HEK293 (cell line): ENCODE measurements around the gene SHOC2.

Experiments used
- CTCF ChIA-PET: fragments of 350-600 bp; formaldehyde crosslinking; extraction: SDS; loops from one replicate; lab custom pipeline; 2021; ENCODE audit warnings: antibody characterized with exemption; lab: Yijun Ruan, JAX
- POLR2A ChIA-PET: fragments of 300-600 bp; formaldehyde crosslinking; extraction: SDS; loops from one replicate; lab custom pipeline; 2020; ENCODE audit warnings: antibody characterized with exemption, inconsistent platforms; lab: Yijun Ruan, JAX
- H3K27ac ChIP-seq: fragments of 200-500 bp; sonication (Bioruptor generic); 2 replicates; pipeline ENCODE4 v1.5.1; 2014; ENCODE audit warnings: low read depth, low read length, control low read depth, inconsistent platforms; ENCODE audit errors: extremely low read depth
- H3K36me3 ChIP-seq, 2 experiments: fragments of 200-500 bp in 1 of 2; sonication (Bioruptor generic) in 1 of 2; 1 replicate in 1 of 2; 2 replicates in 1 of 2; pipeline ENCODE4 v1.5.1; 2014 to 2017; ENCODE audit warnings: inconsistent platforms in 2 of 2, low read length in 2 of 2; ENCODE audit not compliant: control insufficient read depth in 2 of 2, insufficient read depth in 1 of 2
- H3K4me1 ChIP-seq: fragments of 200-500 bp; sonication (Bioruptor generic); 2 replicates; pipeline ENCODE4 v1.5.1; 2014; ENCODE audit warnings: mild to moderate bottlenecking, low read length, inconsistent platforms; ENCODE audit not compliant: control insufficient read depth, insufficient read depth
- H3K4me3 ChIP-seq: 2 replicates; pipeline ENCODE4 v1.5.1; 2011; ENCODE audit warnings: low read depth, mild to moderate bottlenecking, control low read depth, low read length, moderate library complexity
- H3K9me3 ChIP-seq: fragments of 200-500 bp; sonication (Bioruptor generic); 2 replicates; pipeline ENCODE4 v1.5.1; 2014; ENCODE audit warnings: low read depth, low read length, inconsistent platforms; ENCODE audit not compliant: control insufficient read depth, insufficient read depth
- AEBP2 ChIP-seq: fragments of 450-650 bp; formaldehyde crosslinking; IDR thresholded peaks from 2 replicates; pipeline ENCODE4 v1.5.1; 2016; ENCODE audit warnings: missing biosample characterization, missing genetic modification characterization, borderline replicate concordance
- EGR2 ChIP-seq: fragments of 450-650 bp; formaldehyde crosslinking; IDR thresholded peaks from 2 replicates; pipeline ENCODE4 v1.5.1; 2016; ENCODE audit warnings: low read depth, missing biosample characterization, missing genetic modification characterization
- FEZF1 ChIP-seq: fragments of 450-650 bp; formaldehyde crosslinking; IDR thresholded peaks from 2 replicates; pipeline ENCODE4 v1.5.1; 2016; ENCODE audit warnings: missing biosample characterization, missing genetic modification characterization
- IKZF3 ChIP-seq: fragments of 450-650 bp; IDR thresholded peaks from 2 replicates; pipeline ENCODE4 v1.5.0; 2018; ENCODE audit warnings: missing biosample characterization, mild to moderate bottlenecking, missing genetic modification characterization, moderate library complexity
- PRDM2 ChIP-seq: fragments of 450-650 bp; formaldehyde crosslinking; IDR thresholded peaks from 2 replicates; pipeline ENCODE4 v1.5.1; 2016; ENCODE audit warnings: missing biosample characterization, missing genetic modification characterization, borderline replicate concordance
- ZFP41 ChIP-seq: fragments of 450-650 bp; formaldehyde crosslinking; IDR thresholded peaks from 2 replicates; pipeline ENCODE4 v1.5.1; 2016; ENCODE audit warnings: missing biosample characterization, missing genetic modification characterization, borderline replicate concordance
- ZNF174 ChIP-seq: fragments of 450-650 bp; formaldehyde crosslinking; IDR thresholded peaks from 2 replicates; pipeline ENCODE4 v1.5.0; 2017; ENCODE audit warnings: missing biosample characterization, mild to moderate bottlenecking, missing genetic modification characterization
- ZNF214 ChIP-seq: fragments of 450-650 bp; formaldehyde crosslinking; IDR thresholded peaks from 2 replicates; pipeline ENCODE4 v1.5.1; 2017; ENCODE audit warnings: missing biosample characterization, mild to moderate bottlenecking, missing genetic modification characterization, borderline replicate concordance
- ZNF280D ChIP-seq: fragments of 450-650 bp; formaldehyde crosslinking; IDR thresholded peaks from 2 replicates; pipeline ENCODE4 v1.5.1; 2016; ENCODE audit warnings: missing biosample characterization, missing genetic modification characterization
- ZNF350 ChIP-seq: fragments of 450-650 bp; formaldehyde crosslinking; IDR thresholded peaks from 2 replicates; pipeline ENCODE4 v1.5.0; 2017; ENCODE audit warnings: missing biosample characterization, mild to moderate bottlenecking, missing genetic modification characterization
- ZNF366 ChIP-seq: fragments of 450-650 bp; formaldehyde crosslinking; conservative IDR thresholded peaks from 2 replicates; pipeline ENCODE4 v1.5.1; 2016; ENCODE audit warnings: missing biosample characterization, missing genetic modification characterization
- ZNF37A ChIP-seq: fragments of 450-650 bp; IDR thresholded peaks from 2 replicates; pipeline ENCODE4 v1.5.1; 2018; ENCODE audit warnings: missing biosample characterization, missing genetic modification characterization
- ZNF473 ChIP-seq: fragments of 450-650 bp; formaldehyde crosslinking; IDR thresholded peaks from 2 replicates; pipeline ENCODE4 v1.5.1; 2017; ENCODE audit warnings: missing biosample characterization, missing genetic modification characterization
- ZNF548 ChIP-seq: fragments of 450-650 bp; formaldehyde crosslinking; IDR thresholded peaks from 2 replicates; pipeline ENCODE4 v1.5.1; 2016; ENCODE audit warnings: missing biosample characterization, missing genetic modification characterization
- ZNF623 ChIP-seq: fragments of 450-650 bp; formaldehyde crosslinking; IDR thresholded peaks from 2 replicates; pipeline ENCODE4 v1.5.1; 2016; ENCODE audit warnings: missing biosample characterization, missing genetic modification characterization
- ZNF670 ChIP-seq: fragments of 450-650 bp; formaldehyde crosslinking; IDR thresholded peaks from 2 replicates; pipeline ENCODE4 v1.5.1; 2016; ENCODE audit warnings: missing biosample characterization, missing genetic modification characterization, low read depth
- ZNF785 ChIP-seq: fragments of 450-650 bp; formaldehyde crosslinking; IDR thresholded peaks from 2 replicates; pipeline ENCODE4 v1.5.1; 2016; ENCODE audit warnings: missing biosample characterization, missing genetic modification characterization
- ZNF843 ChIP-seq: fragments of 450-650 bp; formaldehyde crosslinking; IDR thresholded peaks from 2 replicates; pipeline ENCODE4 v1.5.1; 2016; ENCODE audit warnings: missing biosample characterization, missing genetic modification characterization
- ZSCAN30 ChIP-seq: fragments of 450-650 bp; IDR thresholded peaks from 2 replicates; pipeline ENCODE4 v1.5.1; 2018; ENCODE audit warnings: missing biosample characterization, mild to moderate bottlenecking, missing genetic modification characterization, moderate library complexity

The SHOC2 gene

GRCh38 chr10:110939419-110939818, 20.0 kb downstream of the SHOC2 start (continued):
- no peak for TF ChIP-seq AEBP2 (tag by site-specific recombination)
- no peak for TF ChIP-seq ZNF785 (tag by site-specific recombination)
- TF ChIP-seq ZNF623 = no peak

DNA sequence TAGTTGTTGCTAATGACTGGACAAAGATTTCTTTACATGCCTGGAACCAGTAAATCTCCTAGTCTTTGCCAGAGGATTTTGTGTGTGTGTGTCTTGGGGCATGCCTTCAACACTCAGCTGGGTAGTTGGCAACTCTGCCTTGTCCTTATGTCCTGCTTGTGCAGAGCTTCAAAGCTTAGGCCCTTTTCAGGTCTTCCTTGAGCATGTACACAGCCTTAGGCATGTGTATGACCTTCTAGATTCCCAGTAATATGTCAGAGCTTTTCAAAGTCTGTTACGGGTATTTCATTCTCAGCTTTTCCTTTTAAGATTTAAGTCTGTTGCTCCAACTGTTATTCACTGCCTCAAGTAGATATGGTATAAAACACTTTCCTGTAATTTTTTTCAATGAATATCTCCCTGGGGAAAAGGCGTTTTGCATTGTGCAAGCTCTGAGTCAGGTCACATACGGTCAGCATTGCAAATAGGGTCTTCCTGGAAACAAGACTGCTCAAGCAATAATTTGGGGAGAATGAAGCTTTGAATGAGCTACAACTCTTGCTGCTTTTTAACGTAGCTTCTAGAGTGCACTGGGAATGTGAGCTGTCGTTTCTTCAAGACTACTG, 25.5 kb downstream of the SHOC2 start:
- Histone ChIP-seq H3K27ac (no peak overlapping the region), H3K4me3 (no peak overlapping the region), H3K9me3 (no peaks in the 10 kb centered on the region), H3K4me1 (no peaks in the 10 kb centered on the region), H3K36me3 (peaks cover 8% of the 10 kb centered on the region in 2 experiments)
- POLR2A ChIA-PET = no interaction called here
- CTCF ChIA-PET = interaction anchor here (0.6 kb wide), 1 partner anchor 938 kb away, joined by 3 read pairs; no protein-coding TSS in a partner anchor
- TF ChIP-seq ZNF843 (tag by site-specific recombination) (no peak), ZNF37A (no peak), ZNF548 (tag by site-specific recombination) (no peak)

DNA sequence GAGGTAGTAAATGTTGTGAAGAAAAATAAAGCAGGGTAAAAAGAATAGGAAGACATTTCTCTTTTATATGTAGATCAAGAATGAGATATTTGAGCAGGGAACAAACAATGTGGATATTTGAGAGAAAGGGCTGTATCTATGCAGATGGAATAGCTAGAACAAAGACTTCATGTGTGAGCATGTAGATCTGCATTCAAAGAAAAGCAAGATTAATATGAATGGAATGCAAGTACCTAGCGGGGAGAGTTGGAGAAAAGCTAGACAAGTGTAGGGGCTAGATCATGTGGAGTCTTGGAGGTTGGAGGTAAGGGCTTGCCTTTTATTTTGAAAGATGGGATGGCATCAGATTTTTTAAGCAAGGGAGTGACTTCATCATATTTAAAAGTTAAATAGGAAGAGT, 27.1 kb downstream of the SHOC2 start:
- no peak overlapping the region for H3K27ac ChIP-seq
- H3K9me3 ChIP-seq = no peaks in the 10 kb centered on the region; the same call in 1 of the 2 replicates
- POLR2A ChIA-PET = interaction anchor here (0.5 to 0.6 kb wide), 2 partner anchors 75 to 181 kb away, joined by 3 read pairs; partner anchors contain the start of gene PDCD4
- peaks cover 5% of the 10 kb centered on the region in 2 experiments for H3K36me3 ChIP-seq
- CTCF ChIA-PET = no interaction called here
- no peaks in the 10 kb centered on the region for H3K4me1 ChIP-seq
- H3K4me3 ChIP-seq = no peak overlapping the region
- TF ChIP-seq ZSCAN30 (tag by site-specific recombination) = no peak
- TF ChIP-seq ZNF670 = no peak
- TF ChIP-seq ZNF280D (tag by site-specific recombination) = no peak
- no peak for TF ChIP-seq PRDM2 (tag by site-specific recombination)
- no peak for TF ChIP-seq FEZF1 (tag by site-specific recombination)
- no peak for TF ChIP-seq EGR2
- TF ChIP-seq ZNF350 = no peak
- no peak for TF ChIP-seq IKZF3 (tag by site-specific recombination)
- no peak for TF ChIP-seq ZNF473 (tag by site-specific recombination)
- no peak for TF ChIP-seq ZNF366 (tag by site-specific recombination)
- TF ChIP-seq ZNF174 (tag by site-specific recombination) = no peak
- TF ChIP-seq ZNF214 (tag by site-specific recombination) = no peak
- no peak for TF ChIP-seq ZFP41
